Measurements from ENCODE around the gene ABCG4.

DNA sequence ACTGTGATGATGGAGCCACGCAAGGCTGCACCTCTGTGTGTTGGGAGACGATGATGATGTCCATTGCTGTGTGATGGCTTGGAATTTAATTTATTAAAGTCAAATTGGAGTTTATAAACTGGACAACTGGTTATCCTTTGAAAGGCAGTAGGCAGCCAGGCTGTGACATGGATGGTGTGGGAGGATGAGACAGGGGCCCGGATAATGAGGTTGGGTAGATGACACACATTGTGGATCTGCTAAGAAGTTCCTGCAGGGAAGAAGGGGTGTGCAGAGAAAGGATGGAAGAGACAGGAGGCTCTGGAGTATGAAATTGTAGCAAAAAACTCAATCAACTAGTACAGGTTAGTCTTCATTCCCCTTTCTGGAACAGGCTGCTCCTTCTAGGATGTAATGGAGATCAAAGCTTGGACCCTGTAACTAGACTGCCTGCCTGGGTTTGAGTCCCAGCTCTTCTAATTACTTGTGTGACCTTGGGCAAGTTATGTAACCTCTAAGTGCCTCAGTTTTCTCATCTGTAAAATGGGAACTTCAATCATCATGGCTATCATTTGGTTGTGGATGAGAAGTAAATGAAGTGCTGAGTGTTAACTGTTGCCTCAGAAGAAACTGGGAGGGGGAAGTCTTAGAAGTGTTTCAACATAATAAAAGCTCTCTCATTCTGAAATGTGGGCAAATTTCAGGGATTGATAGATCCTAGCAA lies 31.7 kb upstream of the ABCG4 start:
- TF ChIP-seq, protein P1, sequence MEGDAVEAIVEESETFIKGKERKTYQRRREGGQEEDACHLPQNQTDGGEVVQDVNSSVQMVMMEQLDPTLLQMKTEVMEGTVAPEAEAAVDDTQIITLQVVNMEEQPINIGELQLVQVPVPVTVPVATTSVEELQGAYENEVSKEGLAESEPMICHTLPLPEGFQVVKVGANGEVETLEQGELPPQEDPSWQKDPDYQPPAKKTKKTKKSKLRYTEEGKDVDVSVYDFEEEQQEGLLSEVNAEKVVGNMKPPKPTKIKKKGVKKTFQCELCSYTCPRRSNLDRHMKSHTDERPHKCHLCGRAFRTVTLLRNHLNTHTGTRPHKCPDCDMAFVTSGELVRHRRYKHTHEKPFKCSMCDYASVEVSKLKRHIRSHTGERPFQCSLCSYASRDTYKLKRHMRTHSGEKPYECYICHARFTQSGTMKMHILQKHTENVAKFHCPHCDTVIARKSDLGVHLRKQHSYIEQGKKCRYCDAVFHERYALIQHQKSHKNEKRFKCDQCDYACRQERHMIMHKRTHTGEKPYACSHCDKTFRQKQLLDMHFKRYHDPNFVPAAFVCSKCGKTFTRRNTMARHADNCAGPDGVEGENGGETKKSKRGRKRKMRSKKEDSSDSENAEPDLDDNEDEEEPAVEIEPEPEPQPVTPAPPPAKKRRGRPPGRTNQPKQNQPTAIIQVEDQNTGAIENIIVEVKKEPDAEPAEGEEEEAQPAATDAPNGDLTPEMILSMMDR (IDR thresholded peaks at IDR 0.05 in 2 of 3, conservative IDR thresholded peaks at IDR 0.05 in 1 of 3; ENCODE audit: borderline replicate concordance in 1 of 3, insufficient read depth in 1 of 3, low read depth in 2 of 3, low read length in 2 of 3): no peak
- TF ChIP-seq, protein P2, sequence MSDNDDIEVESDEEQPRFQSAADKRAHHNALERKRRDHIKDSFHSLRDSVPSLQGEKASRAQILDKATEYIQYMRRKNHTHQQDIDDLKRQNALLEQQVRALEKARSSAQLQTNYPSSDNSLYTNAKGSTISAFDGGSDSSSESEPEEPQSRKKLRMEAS (IDR thresholded peaks at IDR 0.05): no peak
- TF ChIP-seq POLR2A (IDR thresholded peaks at IDR 0.05; ENCODE audit: borderline replicate concordance, extremely low read depth, insufficient read depth, insufficient read length): no peak
- no peak for TF ChIP-seq EZH2 (IDR thresholded peaks at IDR 0.05)
- TF ChIP-seq EZH2phosphoT487 (IDR thresholded peaks at IDR 0.05; ENCODE audit: borderline replicate concordance): no peak
- TF ChIP-seq, protein P3, sequence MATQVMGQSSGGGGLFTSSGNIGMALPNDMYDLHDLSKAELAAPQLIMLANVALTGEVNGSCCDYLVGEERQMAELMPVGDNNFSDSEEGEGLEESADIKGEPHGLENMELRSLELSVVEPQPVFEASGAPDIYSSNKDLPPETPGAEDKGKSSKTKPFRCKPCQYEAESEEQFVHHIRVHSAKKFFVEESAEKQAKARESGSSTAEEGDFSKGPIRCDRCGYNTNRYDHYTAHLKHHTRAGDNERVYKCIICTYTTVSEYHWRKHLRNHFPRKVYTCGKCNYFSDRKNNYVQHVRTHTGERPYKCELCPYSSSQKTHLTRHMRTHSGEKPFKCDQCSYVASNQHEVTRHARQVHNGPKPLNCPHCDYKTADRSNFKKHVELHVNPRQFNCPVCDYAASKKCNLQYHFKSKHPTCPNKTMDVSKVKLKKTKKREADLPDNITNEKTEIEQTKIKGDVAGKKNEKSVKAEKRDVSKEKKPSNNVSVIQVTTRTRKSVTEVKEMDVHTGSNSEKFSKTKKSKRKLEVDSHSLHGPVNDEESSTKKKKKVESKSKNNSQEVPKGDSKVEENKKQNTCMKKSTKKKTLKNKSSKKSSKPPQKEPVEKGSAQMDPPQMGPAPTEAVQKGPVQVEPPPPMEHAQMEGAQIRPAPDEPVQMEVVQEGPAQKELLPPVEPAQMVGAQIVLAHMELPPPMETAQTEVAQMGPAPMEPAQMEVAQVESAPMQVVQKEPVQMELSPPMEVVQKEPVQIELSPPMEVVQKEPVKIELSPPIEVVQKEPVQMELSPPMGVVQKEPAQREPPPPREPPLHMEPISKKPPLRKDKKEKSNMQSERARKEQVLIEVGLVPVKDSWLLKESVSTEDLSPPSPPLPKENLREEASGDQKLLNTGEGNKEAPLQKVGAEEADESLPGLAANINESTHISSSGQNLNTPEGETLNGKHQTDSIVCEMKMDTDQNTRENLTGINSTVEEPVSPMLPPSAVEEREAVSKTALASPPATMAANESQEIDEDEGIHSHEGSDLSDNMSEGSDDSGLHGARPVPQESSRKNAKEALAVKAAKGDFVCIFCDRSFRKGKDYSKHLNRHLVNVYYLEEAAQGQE (IDR thresholded peaks at IDR 0.05; ENCODE audit: low read depth): no peak
- no peak for TF ChIP-seq JUND (IDR thresholded peaks at IDR 0.05)
- TF ChIP-seq RAD21 (IDR thresholded peaks at IDR 0.05; ENCODE audit: low read depth): no peak
- no peak for TF ChIP-seq EGR1 (IDR thresholded peaks at IDR 0.05; ENCODE audit: low read depth)
